ENCODE measurements around the gene MCM5.

Gene MCM5

GRCh38 chr22:35367331-35367886 lies 32.5 kb upstream of the MCM5 start:
- peaks cover 2% of the 10 kb centered on the region for H3K4me1 ChIP-seq (ENCODE audit: control insufficient read depth, low read depth, low read length)
- H3K27ac ChIP-seq (ENCODE audit: low read depth, low read length) = no peak overlapping the region
- no peak overlapping the region for H3K4ac ChIP-seq (ENCODE audit: low read depth, low read length)
- no peaks in the 10 kb centered on the region for H3K79me1 ChIP-seq (ENCODE audit: low read length)
- no CpG with 5 or more reads among the region's 9 CpGs for WGBS (ENCODE audit: extremely low coverage, insufficient coverage, low lambda C conversion rate)
- DNase-seq = no peak
- H3K56ac ChIP-seq (ENCODE audit: low read length) = no peak overlapping the region
- H3K23ac ChIP-seq (ENCODE audit: low read length) = no peak overlapping the region
- no peak overlapping the region for H4K8ac ChIP-seq (ENCODE audit: low read depth, low read length)
- no peak overlapping the region for H3K4me2 ChIP-seq (ENCODE audit: low read length)
- no peaks in the 10 kb centered on the region for H3K27me3 ChIP-seq (ENCODE audit: insufficient read depth, low read length, poor library complexity)
- H3K79me2 ChIP-seq (ENCODE audit: control insufficient read depth, insufficient read depth, low read length) = no peaks in the 10 kb centered on the region
- H3K4me3 ChIP-seq (ENCODE audit: low read length) = no peak overlapping the region
- H3K9ac ChIP-seq (ENCODE audit: low read length) = no peak overlapping the region
- H2BK15ac ChIP-seq (replicated peaks; ENCODE audit: low read depth) = no peak overlapping the region
- no peak overlapping the region for H4K5ac ChIP-seq (ENCODE audit: low read length)
- H3K18ac ChIP-seq (ENCODE audit: low read length) = no peak overlapping the region
- no peak overlapping the region for H2BK5ac ChIP-seq (ENCODE audit: low read length)
- H2BK120ac ChIP-seq (ENCODE audit: low read depth, low read length) = no peak overlapping the region
- no peaks in the 10 kb centered on the region for H3K36me3 ChIP-seq (ENCODE audit: control insufficient read depth, insufficient read depth, low read length)
- H2AK5ac ChIP-seq (ENCODE audit: low read length) = no peak overlapping the region

GRCh38 chr22:35368386-35368785 lies 31.6 kb upstream of the MCM5 start:
- no peak overlapping the region for H2BK5ac ChIP-seq (ENCODE audit: low read length)
- WGBS (ENCODE audit: extremely low coverage, insufficient coverage, low lambda C conversion rate) = no CpG with 5 or more reads among the region's 6 CpGs
- H3K4ac ChIP-seq (ENCODE audit: low read depth, low read length) = no peak overlapping the region
- H3K18ac ChIP-seq (ENCODE audit: low read length) = no peak overlapping the region
- H2BK120ac ChIP-seq (ENCODE audit: low read depth, low read length) = no peak overlapping the region
- no peak overlapping the region for H3K56ac ChIP-seq (ENCODE audit: low read length)
- no peaks in the 10 kb centered on the region for H3K79me2 ChIP-seq (ENCODE audit: control insufficient read depth, insufficient read depth, low read length)
- no peak overlapping the region for H2BK15ac ChIP-seq (replicated peaks; ENCODE audit: low read depth)
- no peak overlapping the region for H4K8ac ChIP-seq (ENCODE audit: low read depth, low read length)
- no peak for DNase-seq
- H3K23ac ChIP-seq (ENCODE audit: low read length) = no peak overlapping the region
- no peaks in the 10 kb centered on the region for H3K79me1 ChIP-seq (ENCODE audit: low read length)
- no peak overlapping the region for H4K5ac ChIP-seq (ENCODE audit: low read length)
- no peak overlapping the region for H3K27ac ChIP-seq (ENCODE audit: low read depth, low read length)
- no peak overlapping the region for H3K9ac ChIP-seq (ENCODE audit: low read length)
- H3K27me3 ChIP-seq (ENCODE audit: insufficient read depth, low read length, poor library complexity) = no peaks in the 10 kb centered on the region
- no peak overlapping the region for H3K4me2 ChIP-seq (ENCODE audit: low read length)
- H3K36me3 ChIP-seq (ENCODE audit: control insufficient read depth, insufficient read depth, low read length) = no peaks in the 10 kb centered on the region
- H3K4me1 ChIP-seq (ENCODE audit: control insufficient read depth, low read depth, low read length) = peaks cover 2% of the 10 kb centered on the region
- H2AK5ac ChIP-seq (ENCODE audit: low read length) = no peak overlapping the region
- H3K4me3 ChIP-seq (ENCODE audit: low read length) = no peak overlapping the region

GRCh38 chr22:35369996-35370395 lies 29.9 kb upstream of the MCM5 start:
- Histone ChIP-seq H2AK5ac (ENCODE audit: low read length) (no peak overlapping the region), H3K4me3 (ENCODE audit: low read length) (no peak overlapping the region), H3K27ac (ENCODE audit: low read depth, low read length) (no peak overlapping the region), H3K23ac (ENCODE audit: low read length) (no peak overlapping the region), H3K36me3 (ENCODE audit: control insufficient read depth, insufficient read depth, low read length) (no peaks in the 10 kb centered on the region), H4K8ac (ENCODE audit: low read depth, low read length) (no peak overlapping the region), H3K4me1 (ENCODE audit: control insufficient read depth, low read depth, low read length) (peaks cover 2% of the 10 kb centered on the region), H3K79me2 (ENCODE audit: control insufficient read depth, insufficient read depth, low read length) (no peaks in the 10 kb centered on the region), H3K79me1 (ENCODE audit: low read length) (no peaks in the 10 kb centered on the region), H3K4me2 (ENCODE audit: low read length) (no peak overlapping the region), H3K18ac (ENCODE audit: low read length) (no peak overlapping the region), H3K27me3 (ENCODE audit: insufficient read depth, low read length, poor library complexity) (no peaks in the 10 kb centered on the region), H3K56ac (ENCODE audit: low read length) (no peak overlapping the region), H2BK5ac (ENCODE audit: low read length) (no peak overlapping the region), H4K5ac (ENCODE audit: low read length) (no peak overlapping the region), H3K9ac (ENCODE audit: low read length) (no peak overlapping the region), H2BK120ac (ENCODE audit: low read depth, low read length) (no peak overlapping the region), H3K4ac (ENCODE audit: low read depth, low read length) (peak overlapping the region; percentile 6), H2BK15ac (replicated peaks; ENCODE audit: low read depth) (no peak overlapping the region)
- WGBS (ENCODE audit: extremely low coverage, insufficient coverage, low lambda C conversion rate) = no CpG with 5 or more reads among the region's 2 CpGs
- no peak for DNase-seq

- no peak overlapping the region for H2BK15ac ChIP-seq (replicated peaks; ENCODE audit: low read depth)
- H3K4me1 ChIP-seq (ENCODE audit: control insufficient read depth, low read depth, low read length) = peaks cover 15% of the 10 kb centered on the region
- no peak overlapping the region for H3K4me2 ChIP-seq (ENCODE audit: low read length)
- H2AK5ac ChIP-seq (ENCODE audit: low read length) = no peak overlapping the region
- H3K18ac ChIP-seq (ENCODE audit: low read length) = no peak overlapping the region
- H4K5ac ChIP-seq (ENCODE audit: low read length) = no peak overlapping the region
- no peak overlapping the region for H3K4ac ChIP-seq (ENCODE audit: low read depth, low read length)
- H3K23ac ChIP-seq (ENCODE audit: low read length) = no peak overlapping the region
- no peak overlapping the region for H3K4me3 ChIP-seq (ENCODE audit: low read length)
- H3K36me3 ChIP-seq (ENCODE audit: control insufficient read depth, insufficient read depth, low read length) = no peaks in the 10 kb centered on the region
- no peak overlapping the region for H2BK120ac ChIP-seq (ENCODE audit: low read depth, low read length)
- H3K27ac ChIP-seq (ENCODE audit: low read depth, low read length) = no peak overlapping the region
- no peaks in the 10 kb centered on the region for H3K79me1 ChIP-seq (ENCODE audit: low read length)
- no peak overlapping the region for H3K9ac ChIP-seq (ENCODE audit: low read length)
- no peak overlapping the region for H3K56ac ChIP-seq (ENCODE audit: low read length)
- DNase-seq = no peak
- no CpG with 5 or more reads among the region's 6 CpGs for WGBS (ENCODE audit: extremely low coverage, insufficient coverage, low lambda C conversion rate)
- no peaks in the 10 kb centered on the region for H3K27me3 ChIP-seq (ENCODE audit: insufficient read depth, low read length, poor library complexity)
- no peak overlapping the region for H4K8ac ChIP-seq (ENCODE audit: low read depth, low read length)
- H3K79me2 ChIP-seq (ENCODE audit: control insufficient read depth, insufficient read depth, low read length) = no peaks in the 10 kb centered on the region
- no peak overlapping the region for H2BK5ac ChIP-seq (ENCODE audit: low read length)
Observed at GRCh38 chr22:35373781-35374180, 26.2 kb upstream of the MCM5 start.

GRCh38 chr22:35375031-35375430 lies 24.9 kb upstream of the MCM5 start:
- Histone ChIP-seq H3K4me1 (ENCODE audit: control insufficient read depth, low read depth, low read length) (peaks cover 15% of the 10 kb centered on the region), H4K5ac (ENCODE audit: low read length) (no peak overlapping the region), H3K79me1 (ENCODE audit: low read length) (no peaks in the 10 kb centered on the region), H2BK15ac (replicated peaks; ENCODE audit: low read depth) (no peak overlapping the region), H3K56ac (ENCODE audit: low read length) (peak overlapping the region; percentile 44), H3K79me2 (ENCODE audit: control insufficient read depth, insufficient read depth, low read length) (no peaks in the 10 kb centered on the region), H4K8ac (ENCODE audit: low read depth, low read length) (no peak overlapping the region), H3K27ac (ENCODE audit: low read depth, low read length) (no peak overlapping the region), H3K4me2 (ENCODE audit: low read length) (no peak overlapping the region), H2BK5ac (ENCODE audit: low read length) (no peak overlapping the region), H3K4me3 (ENCODE audit: low read length) (no peak overlapping the region), H3K4ac (ENCODE audit: low read depth, low read length) (no peak overlapping the region), H2AK5ac (ENCODE audit: low read length) (peak overlapping the region; percentile 85), H2BK120ac (ENCODE audit: low read depth, low read length) (no peak overlapping the region), H3K9ac (ENCODE audit: low read length) (no peak overlapping the region), H3K36me3 (ENCODE audit: control insufficient read depth, insufficient read depth, low read length) (no peaks in the 10 kb centered on the region), H3K18ac (ENCODE audit: low read length) (no peak overlapping the region), H3K27me3 (ENCODE audit: insufficient read depth, low read length, poor library complexity) (no peaks in the 10 kb centered on the region), H3K23ac (ENCODE audit: low read length) (no peak overlapping the region)
- DNase-seq = no peak
- WGBS (ENCODE audit: extremely low coverage, insufficient coverage, low lambda C conversion rate) = no CpG with 5 or more reads among the region's 3 CpGs

GRCh38 chr22:35375526-35375925 lies 24.4 kb upstream of the MCM5 start:
- Histone ChIP-seq H3K4me1 (ENCODE audit: control insufficient read depth, low read depth, low read length) (peaks cover 15% of the 10 kb centered on the region), H3K18ac (ENCODE audit: low read length) (no peak overlapping the region), H2BK15ac (replicated peaks; ENCODE audit: low read depth) (no peak overlapping the region), H4K5ac (ENCODE audit: low read length) (no peak overlapping the region), H2BK120ac (ENCODE audit: low read depth, low read length) (no peak overlapping the region), H3K27ac (ENCODE audit: low read depth, low read length) (no peak overlapping the region), H3K4me2 (ENCODE audit: low read length) (no peak overlapping the region), H3K79me1 (ENCODE audit: low read length) (no peaks in the 10 kb centered on the region), H3K27me3 (ENCODE audit: insufficient read depth, low read length, poor library complexity) (no peaks in the 10 kb centered on the region), H3K4me3 (ENCODE audit: low read length) (no peak overlapping the region), H3K4ac (ENCODE audit: low read depth, low read length) (no peak overlapping the region), H4K8ac (ENCODE audit: low read depth, low read length) (no peak overlapping the region), H2BK5ac (ENCODE audit: low read length) (no peak overlapping the region), H3K36me3 (ENCODE audit: control insufficient read depth, insufficient read depth, low read length) (no peaks in the 10 kb centered on the region), H3K9ac (ENCODE audit: low read length) (no peak overlapping the region), H3K23ac (ENCODE audit: low read length) (no peak overlapping the region), H2AK5ac (ENCODE audit: low read length) (no peak overlapping the region), H3K79me2 (ENCODE audit: control insufficient read depth, insufficient read depth, low read length) (no peaks in the 10 kb centered on the region), H3K56ac (ENCODE audit: low read length) (no peak overlapping the region)
- no CpG with 5 or more reads among the region's 8 CpGs for WGBS (ENCODE audit: extremely low coverage, insufficient coverage, low lambda C conversion rate)
- DNase-seq = no peak
